AG04449 (cell line): ENCODE data around the gene HSF2BP.

Experiments
- CTCF ChIA-PET: fragments of 350-600 bp; formaldehyde crosslinking; extraction: SDS; loops from one replicate; lab custom pipeline; 2021; ENCODE audit warnings: antibody characterized with exemption; lab: Yijun Ruan, JAX
- POLR2A ChIA-PET: fragments of 400-600, 350-600 bp; formaldehyde crosslinking; extraction: SDS; loops from one replicate; lab custom pipeline; 2020; ENCODE audit warnings: antibody characterized with exemption, inconsistent platforms; lab: Yijun Ruan, JAX
- DNase-seq: peaks from one replicate; pipeline ENCODE4 v3.0.0-alpha.2; 2010; ENCODE audit warnings: low read depth, low spot score
- H3K4me3 ChIP-seq: 2 replicates; pipeline ENCODE4 v1.5.1; 2011; ENCODE audit warnings: low read depth, mild to moderate bottlenecking, control low read depth, low read length
- TF ChIP-seq, protein P1 (sequence below): IDR thresholded peaks from one replicate; pipeline ENCODE4 v1.5.1; 2011; ENCODE audit warnings: mild to moderate bottlenecking, moderate library complexity, low read length, control low read depth, inconsistent platforms; ENCODE audit not compliant: insufficient read depth; ENCODE audit errors: missing control alignments

HSF2BP gene

DNA sequence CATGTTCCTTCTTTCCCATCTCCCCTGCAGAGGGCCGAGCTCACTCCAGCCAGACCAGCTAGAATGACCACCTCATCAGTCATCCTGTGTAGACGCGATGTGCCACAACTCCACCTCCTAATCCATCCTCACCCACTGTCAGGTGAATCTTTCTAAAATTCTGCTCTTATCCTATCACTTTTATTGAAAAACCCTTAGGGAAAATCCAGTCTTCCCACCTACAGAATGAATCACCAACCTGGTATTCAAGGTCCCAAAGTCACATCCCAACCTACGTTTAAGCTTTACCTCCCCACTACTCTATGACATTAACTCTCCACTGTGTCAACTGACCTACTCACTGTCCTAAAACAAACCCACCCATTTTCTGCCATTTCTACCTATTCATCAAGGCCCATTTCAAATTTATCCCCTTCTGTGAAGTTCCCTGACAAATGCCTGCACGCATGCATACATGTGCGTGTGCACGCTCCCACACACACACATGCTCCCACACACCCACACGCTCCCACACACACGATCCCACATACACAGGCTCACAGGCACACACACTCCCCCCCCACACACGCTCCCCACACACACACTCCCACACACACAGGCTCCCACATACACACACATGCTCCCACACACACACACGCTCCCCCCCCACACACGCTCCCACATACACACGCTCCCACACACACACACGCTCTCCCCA is 27.7 kb downstream of the HSF2BP start:
- CTCF ChIA-PET = interaction anchor here (1.5 to 1.9 kb wide), 3 partner anchors 10 to 20 kb away, joined by 6 to 8 read pairs (median 7); no protein-coding TSS in a partner anchor
- no peak for DNase-seq
- TF ChIP-seq, protein P1, sequence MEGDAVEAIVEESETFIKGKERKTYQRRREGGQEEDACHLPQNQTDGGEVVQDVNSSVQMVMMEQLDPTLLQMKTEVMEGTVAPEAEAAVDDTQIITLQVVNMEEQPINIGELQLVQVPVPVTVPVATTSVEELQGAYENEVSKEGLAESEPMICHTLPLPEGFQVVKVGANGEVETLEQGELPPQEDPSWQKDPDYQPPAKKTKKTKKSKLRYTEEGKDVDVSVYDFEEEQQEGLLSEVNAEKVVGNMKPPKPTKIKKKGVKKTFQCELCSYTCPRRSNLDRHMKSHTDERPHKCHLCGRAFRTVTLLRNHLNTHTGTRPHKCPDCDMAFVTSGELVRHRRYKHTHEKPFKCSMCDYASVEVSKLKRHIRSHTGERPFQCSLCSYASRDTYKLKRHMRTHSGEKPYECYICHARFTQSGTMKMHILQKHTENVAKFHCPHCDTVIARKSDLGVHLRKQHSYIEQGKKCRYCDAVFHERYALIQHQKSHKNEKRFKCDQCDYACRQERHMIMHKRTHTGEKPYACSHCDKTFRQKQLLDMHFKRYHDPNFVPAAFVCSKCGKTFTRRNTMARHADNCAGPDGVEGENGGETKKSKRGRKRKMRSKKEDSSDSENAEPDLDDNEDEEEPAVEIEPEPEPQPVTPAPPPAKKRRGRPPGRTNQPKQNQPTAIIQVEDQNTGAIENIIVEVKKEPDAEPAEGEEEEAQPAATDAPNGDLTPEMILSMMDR = no peak

DNA sequence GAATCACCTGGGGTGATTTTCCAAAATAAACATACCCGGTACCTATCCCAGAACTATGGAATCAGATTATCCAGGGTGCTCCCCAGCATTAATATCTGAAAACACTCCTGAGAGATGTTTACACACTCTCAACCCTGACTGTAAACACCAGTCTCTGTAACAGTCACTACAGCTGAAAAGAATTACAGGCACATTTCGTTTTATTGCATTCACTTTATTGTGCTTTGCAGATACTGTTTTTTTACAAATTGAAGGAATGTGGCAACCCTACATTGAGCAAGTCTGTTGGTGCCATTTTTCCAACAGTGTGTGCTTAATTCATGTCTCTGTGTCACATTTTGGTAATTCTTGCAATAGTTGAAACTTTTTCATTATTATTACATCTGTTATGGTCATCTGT is 31.8 kb downstream of the HSF2BP start:
- DNase-seq = no peak
- TF ChIP-seq, protein P1 = no peak
- no peak overlapping the region for H3K4me3 ChIP-seq
- CTCF ChIA-PET = interaction anchor here (8.0 kb wide), 1 partner anchor 16 kb away, joined by 54 read pairs; no protein-coding TSS in a partner anchor
- POLR2A ChIA-PET = no interaction called here

More for the DNA sequence above, 27.7 kb downstream of the HSF2BP start:
- POLR2A ChIA-PET = no interaction called here
- H3K4me3 ChIP-seq = no peak overlapping the region

DNA sequence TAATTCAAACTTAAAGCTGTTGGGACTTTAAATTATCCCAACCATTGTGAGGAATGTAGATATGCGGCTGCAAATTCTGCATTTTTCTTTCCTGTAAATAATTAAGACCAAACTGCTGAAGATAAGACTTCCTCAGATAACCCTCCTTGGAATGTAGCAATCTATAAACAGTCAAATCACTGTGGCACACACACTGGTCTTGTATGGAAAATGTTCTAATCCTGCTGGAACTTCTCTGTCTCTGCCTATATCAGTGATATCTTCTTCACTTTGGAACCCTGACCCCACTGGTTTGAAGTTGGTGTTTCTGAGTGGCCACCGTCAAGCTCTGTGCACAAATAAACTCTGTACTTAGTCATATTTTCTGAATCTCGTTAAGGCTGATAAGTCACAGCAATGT is 32.9 kb downstream of the HSF2BP start:
- no peak overlapping the region for H3K4me3 ChIP-seq
- POLR2A ChIA-PET = no interaction called here
- no peak for DNase-seq
- TF ChIP-seq, protein P1 = no peak
- CTCF ChIA-PET = interaction anchor here (0.6 to 8.0 kb wide), 2 partner anchors 14 to 718 kb away, joined by 3 to 54 read pairs; no protein-coding TSS in a partner anchor

DNA sequence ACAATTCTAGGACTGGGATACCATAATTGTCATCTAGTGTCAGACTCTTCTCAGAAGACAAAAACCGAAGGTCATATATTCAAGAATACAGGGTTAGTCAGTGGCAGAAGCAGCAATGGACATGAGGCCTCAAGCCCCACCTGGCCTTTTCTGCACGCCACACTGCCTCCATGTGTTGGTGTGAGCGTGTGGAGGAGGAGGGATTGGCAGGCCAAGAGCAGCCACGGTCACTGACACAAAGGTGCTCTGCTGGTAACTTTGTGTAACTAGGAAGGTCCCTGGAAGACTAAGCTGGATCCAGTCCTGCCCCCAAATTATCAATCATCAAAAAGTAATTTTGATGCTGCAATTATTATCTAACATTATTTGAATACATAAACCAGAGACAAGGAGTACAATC is 34.9 kb downstream of the HSF2BP start:
- H3K4me3 ChIP-seq = no peak overlapping the region
- ChIA-PET POLR2A (no interaction called here), CTCF (interaction anchor here (1.1 to 8.0 kb wide), 2 partner anchors 12 to 22 kb away, joined by 4 to 54 read pairs; no protein-coding TSS in a partner anchor)
- DNase-seq = no peak
- TF ChIP-seq, protein P1 = no peak

DNA sequence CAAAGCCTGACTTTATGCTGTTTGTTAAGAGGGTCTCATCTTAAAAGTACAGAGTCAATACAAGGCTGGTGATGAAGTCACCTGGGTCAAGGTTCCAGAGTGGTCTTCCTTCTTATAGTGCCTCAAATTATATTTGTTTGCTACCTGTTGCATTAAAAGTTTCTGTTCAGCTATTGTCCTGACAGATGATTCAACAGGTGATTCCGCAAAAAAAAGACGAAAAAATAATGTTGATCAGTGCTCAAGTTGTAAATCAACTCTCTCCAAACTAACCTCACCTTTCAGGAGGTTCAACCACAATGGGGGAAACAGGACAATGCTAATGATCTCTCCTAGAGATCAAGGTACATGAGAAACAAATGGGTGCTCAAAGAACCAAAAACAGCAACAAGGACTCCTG is 35.7 kb downstream of the HSF2BP start:
- TF ChIP-seq, protein P1 = no peak
- POLR2A ChIA-PET = no interaction called here
- CTCF ChIA-PET = interaction anchor here (2.0 to 8.0 kb wide), 2 partner anchors 12 to 22 kb away, joined by 10 to 54 read pairs; no protein-coding TSS in a partner anchor
- no peak overlapping the region for H3K4me3 ChIP-seq
- no peak for DNase-seq

DNA sequence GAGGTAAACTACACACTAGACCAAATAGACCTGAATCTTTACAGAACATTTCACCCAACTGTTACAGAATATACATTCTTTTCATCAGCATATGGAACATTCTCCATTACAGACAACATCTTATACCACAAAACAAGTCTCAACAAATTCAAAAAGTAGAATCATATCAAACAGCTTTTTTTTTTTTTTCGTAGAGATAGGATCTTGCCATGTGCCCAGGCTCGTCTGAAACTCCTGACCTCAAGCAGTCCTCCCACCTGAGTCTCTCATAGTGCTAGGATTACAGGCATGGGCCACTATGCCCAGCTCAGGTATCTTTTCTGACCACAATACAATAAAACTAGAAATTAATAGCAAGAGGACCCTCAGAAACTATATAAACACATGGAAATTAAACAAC is 36.5 kb downstream of the HSF2BP start:
- no peak for DNase-seq
- ChIA-PET POLR2A (no interaction called here), CTCF (interaction anchor here (2.0 to 8.0 kb wide), 2 partner anchors 11 to 23 kb away, joined by 10 to 54 read pairs; no protein-coding TSS in a partner anchor)
- TF ChIP-seq, protein P1 = no peak
- H3K4me3 ChIP-seq = no peak overlapping the region
